SKM-1 (cell line): Measurements from ENCODE around the gene WDR37.
A peak's percentile ranks its signal among the peaks of the same experiment; 100 is the strongest.
"Not testable (repeated sequence)": the region's sequence is repeated elsewhere in the genome, so short reads cannot be mapped to it uniquely, and the experiment has no call there.

ENCODE experiments used
- DNase-seq: peaks from one replicate; lab custom pipeline; 2025; ENCODE audit not compliant: unreplicated experiment; lab: John Stamatoyannopoulos, UW

The WDR37 gene

GRCh38 chr10:1101946-1102345 is 45.8 kb downstream of the WDR37 start:
- DNase-seq: no peak

- DNase-seq: no peak
Observed at GRCh38 chr10:1102416-1102815, 46.2 kb downstream of the WDR37 start.

- no peak for DNase-seq
Observed at GRCh38 chr10:1102831-1103230, 46.6 kb downstream of the WDR37 start.

- no peak for DNase-seq
Observed at GRCh38 chr10:1103551-1103950, 47.4 kb downstream of the WDR37 start.

- no peak for DNase-seq
Observed at GRCh38 chr10:1104971-1105370, 48.8 kb downstream of the WDR37 start.

- no peak for DNase-seq
Observed at GRCh38 chr10:1107004-1107403, 50.8 kb downstream of the WDR37 start.

GRCh38 chr10:1107679-1108078 is 51.5 kb downstream of the WDR37 start:
- no peak for DNase-seq

GRCh38 chr10:1109795-1110673 is 53.8 kb downstream of the WDR37 start:
- DNase-seq: peak; percentile 0

GRCh38 chr10:1110674-1111119 is 54.5 kb downstream of the WDR37 start:
- no peak for DNase-seq

GRCh38 chr10:1114315-1114714 is 58.1 kb downstream of the WDR37 start:
- DNase-seq: no peak

GRCh38 chr10:1114719-1115606 is 58.8 kb downstream of the WDR37 start:
- no peak for DNase-seq

GRCh38 chr10:1115607-1115955 is 59.4 kb downstream of the WDR37 start:
- DNase-seq: no peak

- no peak for DNase-seq
Observed at GRCh38 chr10:1116051-1116450, 59.9 kb downstream of the WDR37 start.

GRCh38 chr10:1116696-1117280 is 60.6 kb downstream of the WDR37 start:
- DNase-seq: no peak

- no peak for DNase-seq
Observed at GRCh38 chr10:1117651-1118050, 61.5 kb downstream of the WDR37 start.

- DNase-seq: not testable (repeated sequence)
Observed at GRCh38 chr10:1118318-1118717, 62.1 kb downstream of the WDR37 start.

GRCh38 chr10:1119027-1119426 is 62.8 kb downstream of the WDR37 start:
- DNase-seq: no peak

- DNase-seq: no peak
Observed at GRCh38 chr10:1119501-1119900, 63.3 kb downstream of the WDR37 start.

- no peak for DNase-seq
Observed at GRCh38 chr10:1120306-1120705, 64.1 kb downstream of the WDR37 start.

GRCh38 chr10:1120801-1121211 is 64.6 kb downstream of the WDR37 start:
- DNase-seq: no peak

- DNase-seq: no peak
Observed at GRCh38 chr10:1121271-1121970, 65.2 kb downstream of the WDR37 start.
